Measurements from ENCODE around the gene PTPRJ. TPM values are rescaled to one million over a fixed set of nuclear protein-coding genes. Genes with fewer than 3 reads are reported as not detected.

Gene PTPRJ
- polyA plus RNA-seq, 1 donor from 2014 or later, result 8.6 TPM

DNA sequence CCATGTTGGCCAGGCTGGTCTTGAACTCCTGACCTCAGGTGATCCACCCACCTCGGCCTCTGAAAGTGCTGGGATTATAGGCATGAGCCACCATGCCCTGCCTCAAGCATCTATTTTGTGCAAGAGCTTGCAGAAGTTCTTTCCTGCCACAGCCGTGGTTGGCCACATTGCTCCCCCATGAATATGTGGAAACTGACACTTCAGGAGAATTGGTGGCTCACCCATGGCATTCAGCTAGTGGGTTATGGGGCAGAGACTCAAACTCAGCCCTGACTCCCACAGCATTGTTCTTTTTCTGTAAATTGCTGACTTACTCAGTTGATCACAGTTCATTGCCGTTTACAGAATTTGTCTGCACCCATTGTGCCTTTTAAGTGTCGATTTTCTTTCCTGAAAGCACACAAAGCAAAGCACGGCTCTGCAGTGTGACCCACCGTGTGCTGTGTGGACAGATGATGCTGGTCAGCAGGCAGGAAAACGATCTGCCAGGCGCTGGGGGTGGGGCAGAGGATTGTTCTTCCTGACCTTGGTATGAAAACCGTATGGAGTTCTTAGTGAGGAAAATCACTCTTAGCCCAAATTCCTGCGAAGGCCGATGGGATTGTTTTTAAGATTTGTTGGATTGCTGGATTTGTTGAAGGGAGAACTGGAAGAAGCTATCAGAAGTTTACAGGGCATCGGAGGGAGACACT lies 115.6 kb downstream of the PTPRJ start:
- no peaks in the 10 kb centered on the region for H4K20me1 ChIP-seq (ENCODE audit: insufficient read depth)
- no peak overlapping the region for H3K27ac ChIP-seq (ENCODE audit: low read length)
- no peak overlapping the region for H2AFZ ChIP-seq (ENCODE audit: low read depth, low read length)
- H3K9me2 ChIP-seq (ENCODE audit: insufficient read depth, low read length), result no peaks in the 10 kb centered on the region
- no peaks in the 10 kb centered on the region for H3F3A ChIP-seq (ENCODE audit: insufficient read depth, low read length, poor library complexity, severe bottlenecking)
- no peaks in the 10 kb centered on the region for H3K9me3 ChIP-seq (ENCODE audit: low read length)
- no peaks in the 10 kb centered on the region for H3K36me3 ChIP-seq (ENCODE audit: insufficient read depth, low read length)
- no peaks in the 10 kb centered on the region for H3K27me3 ChIP-seq (ENCODE audit: insufficient read depth, low read depth, low read length)
- no peaks in the 10 kb centered on the region for H3K79me2 ChIP-seq (replicated peaks; ENCODE audit: insufficient read depth, low read length)
- no peak overlapping the region for H3K4me2 ChIP-seq (ENCODE audit: low read length)
- no peak overlapping the region for H3K4me3 ChIP-seq (ENCODE audit: low read length)
- no peak for TF ChIP-seq REST (IDR thresholded peaks at IDR 0.05; ENCODE audit: borderline replicate concordance)
- no peak for TF ChIP-seq CTCF (IDR thresholded peaks at IDR 0.05; ENCODE audit: poor library complexity, severe bottlenecking)
- TF ChIP-seq EZH2 (IDR thresholded peaks at IDR 0.05; ENCODE audit: borderline replicate concordance, insufficient read depth, low read length, poor library complexity, severe bottlenecking), result no peak
- TF ChIP-seq SMC3 (conservative IDR thresholded peaks at IDR 0.05; ENCODE audit: poor library complexity), result no peak
- TF ChIP-seq EP300 (conservative IDR thresholded peaks at IDR 0.05; ENCODE audit: poor library complexity, severe bottlenecking), result no peak
- TF ChIP-seq MXI1 (conservative IDR thresholded peaks at IDR 0.05; ENCODE audit: poor library complexity, severe bottlenecking), result no peak
- TF ChIP-seq TAF1 (IDR thresholded peaks at IDR 0.05; ENCODE audit: low read depth), result no peak
- no peak for TF ChIP-seq POLR2AphosphoS5 (IDR thresholded peaks at IDR 0.05)
- TF ChIP-seq RAD21 (conservative IDR thresholded peaks at IDR 0.05), result no peak
- H3K9ac ChIP-seq (ENCODE audit: low read length), result no peak overlapping the region

- no peaks in the 10 kb centered on the region for H3K27me3 ChIP-seq (ENCODE audit: insufficient read depth, low read depth, low read length)
- H3K9ac ChIP-seq (ENCODE audit: low read length), result no peak overlapping the region
- no peak overlapping the region for H3K27ac ChIP-seq (ENCODE audit: low read length)
- H3K4me3 ChIP-seq (ENCODE audit: low read length), result no peak overlapping the region
- H3F3A ChIP-seq (ENCODE audit: insufficient read depth, low read length, poor library complexity, severe bottlenecking), result no peaks in the 10 kb centered on the region
- no peaks in the 10 kb centered on the region for H3K9me2 ChIP-seq (ENCODE audit: insufficient read depth, low read length)
- no peaks in the 10 kb centered on the region for H3K36me3 ChIP-seq (ENCODE audit: insufficient read depth, low read length)
- H3K4me2 ChIP-seq (ENCODE audit: low read length), result no peak overlapping the region
- no peak for TF ChIP-seq RAD21 (conservative IDR thresholded peaks at IDR 0.05)
- no peak for TF ChIP-seq REST (IDR thresholded peaks at IDR 0.05; ENCODE audit: borderline replicate concordance)
- no peak for TF ChIP-seq EZH2 (IDR thresholded peaks at IDR 0.05; ENCODE audit: borderline replicate concordance, insufficient read depth, low read length, poor library complexity, severe bottlenecking)
- TF ChIP-seq CTCF (IDR thresholded peaks at IDR 0.05; ENCODE audit: poor library complexity, severe bottlenecking), result no peak
- no peak for TF ChIP-seq POLR2AphosphoS5 (IDR thresholded peaks at IDR 0.05)
- TF ChIP-seq MXI1 (conservative IDR thresholded peaks at IDR 0.05; ENCODE audit: poor library complexity, severe bottlenecking), result no peak
- TF ChIP-seq TAF1 (IDR thresholded peaks at IDR 0.05; ENCODE audit: low read depth), result no peak
- TF ChIP-seq EP300 (conservative IDR thresholded peaks at IDR 0.05; ENCODE audit: poor library complexity, severe bottlenecking), result no peak
- no peak for TF ChIP-seq SMC3 (conservative IDR thresholded peaks at IDR 0.05; ENCODE audit: poor library complexity)
- H3K79me2 ChIP-seq (replicated peaks; ENCODE audit: insufficient read depth, low read length), result no peaks in the 10 kb centered on the region
- no peaks in the 10 kb centered on the region for H4K20me1 ChIP-seq (ENCODE audit: insufficient read depth)
- no peak overlapping the region for H2AFZ ChIP-seq (ENCODE audit: low read depth, low read length)
- H3K9me3 ChIP-seq (ENCODE audit: low read length), result no peaks in the 10 kb centered on the region
Measured at GRCh38 chr11:48096588-48097525, 116.5 kb downstream of the PTPRJ start.
